ENCODE data around the gene RNF180.

The RNF180 gene

DNA sequence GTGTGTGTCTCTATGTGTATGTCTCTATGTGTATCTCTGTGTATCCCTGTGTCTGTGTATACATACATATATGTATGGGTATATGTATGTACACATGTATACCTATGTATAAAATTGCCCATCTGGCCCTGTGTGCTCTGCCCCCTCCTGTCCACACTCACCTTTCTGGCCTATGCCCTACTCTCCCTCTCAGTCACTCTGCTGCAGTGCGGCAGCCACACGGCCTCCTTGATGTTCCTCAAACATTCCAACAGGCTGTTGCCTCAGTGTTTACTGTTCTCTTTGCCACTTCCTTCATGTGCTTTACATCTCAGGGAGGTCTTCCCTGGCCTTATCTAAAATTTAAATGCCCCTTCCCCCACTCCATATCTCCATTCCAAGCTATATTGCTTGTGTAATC, 18.3 kb upstream of the RNF180 start:
- Histone ChIP-seq H3K4me1 (ENCODE audit: insufficient read depth, low read length, poor library complexity, severe bottlenecking) (no peaks in the 10 kb centered on the region), H4K20me1 (ENCODE audit: insufficient read depth, low read length, poor library complexity, severe bottlenecking) (no peaks in the 10 kb centered on the region), H3K9me3 (ENCODE audit: insufficient read depth, low read depth, low read length) (no peaks in the 10 kb centered on the region), H2AFZ (ENCODE audit: low read length) (no peak overlapping the region), H3K27me3 (ENCODE audit: insufficient read depth, low read length, poor library complexity, severe bottlenecking) (no peaks in the 10 kb centered on the region), H3K9ac (ENCODE audit: low read depth, low read length, poor library complexity, severe bottlenecking) (no peak overlapping the region), H3K36me3 (ENCODE audit: insufficient read depth, low read length) (no peaks in the 10 kb centered on the region), H3K4me2 (ENCODE audit: low read depth, low read length, poor library complexity, severe bottlenecking) (no peak overlapping the region), H3F3A (ENCODE audit: low read depth) (no peaks in the 10 kb centered on the region), H3K79me2 (ENCODE audit: insufficient read depth, low read length) (no peaks in the 10 kb centered on the region), H3K9me2 (replicated peaks; ENCODE audit: low read depth, low read length) (no peaks in the 10 kb centered on the region), H3K4me3 (ENCODE audit: low read length, poor library complexity, severe bottlenecking) (no peak overlapping the region)
- TF ChIP-seq EZH2phosphoT487 (IDR thresholded peaks at IDR 0.05; ENCODE audit: borderline replicate concordance), result no peak
- no peak for TF ChIP-seq CTCF (conservative IDR thresholded peaks at IDR 0.05; ENCODE audit: low read length)

DNA sequence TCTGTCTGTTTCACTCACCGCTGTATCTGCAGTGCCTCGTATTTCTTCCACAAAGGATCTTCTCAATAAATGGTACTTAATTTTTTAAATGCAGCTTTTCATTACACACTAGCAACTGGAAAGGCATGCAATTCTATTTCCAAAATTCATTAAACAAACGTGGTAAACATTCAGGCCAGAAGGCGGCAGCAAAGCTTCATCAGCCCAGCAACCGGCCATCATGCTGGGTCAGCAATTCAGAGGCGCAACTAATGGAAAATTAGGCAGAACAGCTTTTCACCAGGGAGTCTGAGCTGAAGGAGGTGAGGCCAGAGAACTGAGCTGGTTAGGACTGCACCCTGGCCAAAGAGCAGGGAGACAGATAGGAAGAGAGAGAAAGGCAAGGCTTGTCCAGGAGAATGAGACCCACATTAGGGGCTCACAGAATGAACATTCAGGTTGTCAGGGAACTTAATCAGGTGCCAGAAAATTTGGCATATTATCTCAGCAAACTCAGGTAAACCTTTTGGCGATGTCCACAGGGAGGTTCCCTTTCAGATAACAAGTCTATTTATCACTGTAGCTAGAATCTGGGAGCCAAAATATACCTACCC, 17.7 kb upstream of the RNF180 start:
- Histone ChIP-seq H3K9me2 (replicated peaks; ENCODE audit: low read depth, low read length) (no peaks in the 10 kb centered on the region), H3K9me3 (ENCODE audit: insufficient read depth, low read depth, low read length) (no peaks in the 10 kb centered on the region), H3K27me3 (ENCODE audit: insufficient read depth, low read length, poor library complexity, severe bottlenecking) (no peaks in the 10 kb centered on the region), H3K79me2 (ENCODE audit: insufficient read depth, low read length) (no peaks in the 10 kb centered on the region), H3F3A (ENCODE audit: low read depth) (no peaks in the 10 kb centered on the region), H3K4me2 (ENCODE audit: low read depth, low read length, poor library complexity, severe bottlenecking) (no peak overlapping the region), H3K4me3 (ENCODE audit: low read length, poor library complexity, severe bottlenecking) (no peak overlapping the region), H3K9ac (ENCODE audit: low read depth, low read length, poor library complexity, severe bottlenecking) (no peak overlapping the region), H4K20me1 (ENCODE audit: insufficient read depth, low read length, poor library complexity, severe bottlenecking) (no peaks in the 10 kb centered on the region), H2AFZ (ENCODE audit: low read length) (no peak overlapping the region), H3K36me3 (ENCODE audit: insufficient read depth, low read length) (no peaks in the 10 kb centered on the region), H3K4me1 (ENCODE audit: insufficient read depth, low read length, poor library complexity, severe bottlenecking) (no peaks in the 10 kb centered on the region)
- no peak for TF ChIP-seq EZH2phosphoT487 (IDR thresholded peaks at IDR 0.05; ENCODE audit: borderline replicate concordance)
- TF ChIP-seq CTCF (conservative IDR thresholded peaks at IDR 0.05; ENCODE audit: low read length), result peak; percentile 55

GRCh38 chr5:64149268-64149667, 16.4 kb upstream of the RNF180 start:
- no peak overlapping the region for H2AFZ ChIP-seq (ENCODE audit: low read length)
- H3K9me2 ChIP-seq (replicated peaks; ENCODE audit: low read depth, low read length), result no peaks in the 10 kb centered on the region
- H3K79me2 ChIP-seq (ENCODE audit: insufficient read depth, low read length), result no peaks in the 10 kb centered on the region
- H3K27me3 ChIP-seq (ENCODE audit: insufficient read depth, low read length, poor library complexity, severe bottlenecking), result no peaks in the 10 kb centered on the region
- H4K20me1 ChIP-seq (ENCODE audit: insufficient read depth, low read length, poor library complexity, severe bottlenecking), result no peaks in the 10 kb centered on the region
- no peak for TF ChIP-seq CTCF (conservative IDR thresholded peaks at IDR 0.05; ENCODE audit: low read length)
- TF ChIP-seq EZH2phosphoT487 (IDR thresholded peaks at IDR 0.05; ENCODE audit: borderline replicate concordance), result no peak
- H3K4me1 ChIP-seq (ENCODE audit: insufficient read depth, low read length, poor library complexity, severe bottlenecking), result no peaks in the 10 kb centered on the region
- no peaks in the 10 kb centered on the region for H3F3A ChIP-seq (ENCODE audit: low read depth)
- H3K4me3 ChIP-seq (ENCODE audit: low read length, poor library complexity, severe bottlenecking), result no peak overlapping the region
- no peak overlapping the region for H3K9ac ChIP-seq (ENCODE audit: low read depth, low read length, poor library complexity, severe bottlenecking)
- no peaks in the 10 kb centered on the region for H3K36me3 ChIP-seq (ENCODE audit: insufficient read depth, low read length)
- peaks cover 4% of the 10 kb centered on the region; the same call in 1 of the 2 replicates for H3K9me3 ChIP-seq (ENCODE audit: insufficient read depth, low read depth, low read length)
- no peak overlapping the region for H3K4me2 ChIP-seq (ENCODE audit: low read depth, low read length, poor library complexity, severe bottlenecking)

Data from Loucy (cell line).